Adipocyte (in vitro differentiated cells): Measurements from ENCODE around the gene FIGN.

Source experiments
- DNase-seq: peaks from one replicate; pipeline ENCODE4 v3.0.0-alpha.2; 2015; ENCODE audit warnings: low read depth
- H3K27me3 ChIP-seq: replicated peaks from 2 replicates; pipeline ENCODE4 v1.7.0; 2013; ENCODE audit warnings: mild to moderate bottlenecking, low read length, moderate library complexity; ENCODE audit not compliant: control insufficient read depth, insufficient read depth
- H3K36me3 ChIP-seq: 2 replicates; pipeline ENCODE4 v1.7.0; 2013; ENCODE audit warnings: low read length, mild to moderate bottlenecking, moderate library complexity; ENCODE audit not compliant: control insufficient read depth, insufficient read depth, severe bottlenecking
- H3K4me1 ChIP-seq: 2 replicates; pipeline ENCODE4 v1.7.0; 2013; ENCODE audit warnings: mild to moderate bottlenecking, low read length, moderate library complexity; ENCODE audit not compliant: control insufficient read depth, insufficient read depth
- H3K4me3 ChIP-seq: 2 replicates; pipeline ENCODE4 v1.7.0; 2013; ENCODE audit warnings: mild to moderate bottlenecking, low read length, moderate library complexity
- H3K9ac ChIP-seq: 2 replicates; pipeline ENCODE4 v1.7.0; 2013; ENCODE audit warnings: mild to moderate bottlenecking, low read length, moderate library complexity
- H3K9me3 ChIP-seq: 2 replicates; pipeline ENCODE4 v1.7.0; 2013; ENCODE audit warnings: mild to moderate bottlenecking, low read length, moderate library complexity; ENCODE audit not compliant: control insufficient read depth

Gene FIGN

GRCh38 chr2:163681745-163682144 lies 54.1 kb downstream of the FIGN start:
- H3K9ac ChIP-seq: peak overlapping the region; percentile 5
- DNase-seq: no peak
- H3K36me3 ChIP-seq: no peaks in the 10 kb centered on the region
- peaks cover 23% of the 10 kb centered on the region for H3K4me1 ChIP-seq
- no peaks in the 10 kb centered on the region for H3K9me3 ChIP-seq
- peak overlapping the region; percentile 14 for H3K4me3 ChIP-seq
- no peaks in the 10 kb centered on the region for H3K27me3 ChIP-seq

- Histone ChIP-seq H3K27me3 (no peaks in the 10 kb centered on the region), H3K4me1 (no peaks in the 10 kb centered on the region), H3K9ac (no peak overlapping the region), H3K4me3 (no peak overlapping the region), H3K9me3 (no peaks in the 10 kb centered on the region), H3K36me3 (no peaks in the 10 kb centered on the region)
- no peak for DNase-seq
Measured at GRCh38 chr2:163675388-163675787, 60.4 kb downstream of the FIGN start.

- Histone ChIP-seq H3K27me3 (no peaks in the 10 kb centered on the region), H3K36me3 (no peaks in the 10 kb centered on the region), H3K9ac (no peak overlapping the region), H3K4me3 (no peak overlapping the region), H3K4me1 (no peaks in the 10 kb centered on the region), H3K9me3 (no peaks in the 10 kb centered on the region)
- DNase-seq: no peak
Measured at GRCh38 chr2:163673522-163673921, 62.3 kb downstream of the FIGN start.

- Histone ChIP-seq H3K4me1 (peaks cover 8% of the 10 kb centered on the region), H3K9me3 (no peaks in the 10 kb centered on the region), H3K27me3 (no peaks in the 10 kb centered on the region), H3K9ac (no peak overlapping the region), H3K36me3 (no peaks in the 10 kb centered on the region), H3K4me3 (no peak overlapping the region)
- DNase-seq: no peak
Measured at GRCh38 chr2:163670929-163671328, 64.9 kb downstream of the FIGN start.

GRCh38 chr2:163669506-163669905 lies 66.3 kb downstream of the FIGN start:
- no peak overlapping the region for H3K9ac ChIP-seq
- H3K9me3 ChIP-seq: no peaks in the 10 kb centered on the region
- no peak for DNase-seq
- no peak overlapping the region for H3K4me3 ChIP-seq
- H3K27me3 ChIP-seq: no peaks in the 10 kb centered on the region
- peaks cover 14% of the 10 kb centered on the region for H3K4me1 ChIP-seq
- no peaks in the 10 kb centered on the region for H3K36me3 ChIP-seq

GRCh38 chr2:163667064-163667887 lies 68.5 kb downstream of the FIGN start:
- Histone ChIP-seq H3K4me3 (no peak overlapping the region), H3K27me3 (no peaks in the 10 kb centered on the region), H3K4me1 (peaks cover 17% of the 10 kb centered on the region), H3K9me3 (no peaks in the 10 kb centered on the region), H3K36me3 (no peaks in the 10 kb centered on the region), H3K9ac (no peak overlapping the region)
- peak; percentile 36 for DNase-seq

GRCh38 chr2:163665817-163666216 lies 70.0 kb downstream of the FIGN start:
- H3K4me3 ChIP-seq: no peak overlapping the region
- no peak for DNase-seq

GRCh38 chr2:163665051-163665450 lies 70.8 kb downstream of the FIGN start:
- Histone ChIP-seq H3K4me1 (peaks cover 17% of the 10 kb centered on the region), H3K9ac (no peak overlapping the region), H3K27me3 (no peaks in the 10 kb centered on the region), H3K9me3 (no peaks in the 10 kb centered on the region), H3K4me3 (no peak overlapping the region), H3K36me3 (no peaks in the 10 kb centered on the region)
- DNase-seq: no peak

More at GRCh38 chr2:163665817-163666216, 70.0 kb downstream of the FIGN start:
- Histone ChIP-seq H3K4me1 (peaks cover 17% of the 10 kb centered on the region), H3K27me3 (no peaks in the 10 kb centered on the region), H3K9ac (no peak overlapping the region), H3K36me3 (no peaks in the 10 kb centered on the region), H3K9me3 (no peaks in the 10 kb centered on the region)

- Histone ChIP-seq H3K9me3 (no peaks in the 10 kb centered on the region), H3K27me3 (no peaks in the 10 kb centered on the region)
- DNase-seq: peak; percentile 79
Measured at GRCh38 chr2:163664610-163665009, 71.2 kb downstream of the FIGN start.

GRCh38 chr2:163662141-163662780 lies 73.5 kb downstream of the FIGN start:
- Histone ChIP-seq H3K4me1 (peaks cover 25% of the 10 kb centered on the region), H3K27me3 (no peaks in the 10 kb centered on the region), H3K36me3 (no peaks in the 10 kb centered on the region), H3K4me3 (no peak overlapping the region), H3K9ac (no peak overlapping the region), H3K9me3 (no peaks in the 10 kb centered on the region)
- peak; percentile 27 for DNase-seq

More at GRCh38 chr2:163664610-163665009, 71.2 kb downstream of the FIGN start:
- Histone ChIP-seq H3K9ac (no peak overlapping the region), H3K36me3 (no peaks in the 10 kb centered on the region), H3K4me3 (no peak overlapping the region), H3K4me1 (peaks cover 18% of the 10 kb centered on the region)

- no peak for DNase-seq
- Histone ChIP-seq H3K4me1 (peaks cover 12% of the 10 kb centered on the region), H3K4me3 (peak overlapping the region; percentile 8), H3K9me3 (no peaks in the 10 kb centered on the region), H3K36me3 (no peaks in the 10 kb centered on the region), H3K9ac (no peak overlapping the region), H3K27me3 (no peaks in the 10 kb centered on the region)
Measured at GRCh38 chr2:163659224-163659623, 76.6 kb downstream of the FIGN start.
